Fibroblast of mammary gland (primary cell): ENCODE measurements around the gene HSD3B1.
A peak's percentile ranks its signal among the peaks of the same experiment; 100 is the strongest.

ENCODE experiments used
- DNase-seq: peaks from one replicate; pipeline ENCODE4 v3.0.0-alpha.2; 2010; ENCODE audit warnings: low read depth
- H3K4me3 ChIP-seq: 2 replicates; pipeline ENCODE4 v1.5.1; 2011; ENCODE audit warnings: low read depth, mild to moderate bottlenecking, low read length, moderate library complexity; ENCODE audit not compliant: control insufficient read depth
- CTCF ChIP-seq: conservative IDR thresholded peaks from 2 replicates; pipeline ENCODE4 v1.5.1; 2011; ENCODE audit warnings: low read depth, low read length, inconsistent platforms; ENCODE audit not compliant: control insufficient read depth, insufficient read depth

HSD3B1 gene

GRCh38 chr1:119535381-119535780 is 28.4 kb downstream of the HSD3B1 start:
- no peak for TF ChIP-seq CTCF
- DNase-seq: no peak
- no peak overlapping the region for H3K4me3 ChIP-seq

- no peak for TF ChIP-seq CTCF
- no peak overlapping the region for H3K4me3 ChIP-seq
Observed at GRCh38 chr1:119537966-119538365, 31.0 kb downstream of the HSD3B1 start.

GRCh38 chr1:119539636-119540035 is 32.6 kb downstream of the HSD3B1 start:
- no peak for TF ChIP-seq CTCF
- no peak for DNase-seq
- no peak overlapping the region for H3K4me3 ChIP-seq

More at GRCh38 chr1:119537966-119538365, 31.0 kb downstream of the HSD3B1 start:
- no peak for DNase-seq

DNA sequence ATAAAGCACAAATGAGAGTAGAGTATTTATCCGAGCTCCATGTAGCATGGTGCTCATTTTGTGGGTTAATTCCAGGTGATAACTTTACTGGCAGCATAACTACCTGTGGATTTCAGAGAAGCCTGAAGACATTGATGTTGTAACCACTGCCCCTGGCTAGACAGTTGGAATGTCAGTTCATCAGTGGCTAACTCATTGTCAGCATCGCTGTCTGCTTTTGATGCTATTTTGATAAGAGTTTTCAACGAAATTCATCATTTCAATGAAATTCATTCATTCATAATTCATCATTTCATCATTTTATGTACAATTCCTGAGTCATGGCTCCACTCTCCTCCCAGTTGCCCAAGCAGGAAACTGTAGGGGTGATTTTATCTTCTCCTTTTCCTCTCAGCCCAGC is 34.4 kb downstream of the HSD3B1 start:
- DNase-seq: no peak
- H3K4me3 ChIP-seq: no peak overlapping the region
- TF ChIP-seq CTCF: no peak

GRCh38 chr1:119542492-119542946 is 35.5 kb downstream of the HSD3B1 start:
- TF ChIP-seq CTCF: no peak
- DNase-seq: peak; percentile 77
- H3K4me3 ChIP-seq: no peak overlapping the region

DNA sequence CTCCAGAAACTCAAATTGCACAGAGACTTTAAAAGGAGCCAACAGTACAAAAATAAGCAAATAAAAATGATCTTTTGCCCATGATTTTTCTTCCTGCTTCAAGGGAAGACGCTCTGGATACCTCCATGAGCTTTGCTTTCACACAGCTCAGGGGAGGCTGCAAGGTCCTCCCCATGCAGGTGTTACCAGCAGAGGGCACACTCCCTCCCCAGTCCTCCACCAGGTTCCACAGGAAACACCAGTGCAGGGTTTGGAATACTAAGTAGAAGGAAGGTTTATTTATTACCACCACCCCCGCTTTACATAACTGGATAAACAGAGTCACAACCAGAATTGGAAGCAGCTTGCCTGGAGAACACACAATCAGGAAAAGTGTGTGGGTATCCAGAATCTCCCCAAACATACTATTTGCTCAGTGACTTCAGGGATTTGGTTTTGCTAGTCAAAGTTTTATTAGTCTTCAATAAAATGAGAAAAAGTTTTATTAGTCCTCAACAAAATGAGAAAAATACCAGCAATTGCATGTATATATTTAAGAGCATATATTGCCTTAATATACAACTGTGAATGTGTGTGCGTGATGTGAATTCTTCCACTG is 37.3 kb downstream of the HSD3B1 start:
- no peak overlapping the region for H3K4me3 ChIP-seq
- peak; percentile 6 for DNase-seq
- peak; percentile 40 for TF ChIP-seq CTCF

- no peak for TF ChIP-seq CTCF
- no peak overlapping the region for H3K4me3 ChIP-seq
- no peak for DNase-seq
Observed at GRCh38 chr1:119546641-119547040, 39.6 kb downstream of the HSD3B1 start.
